H1 (cell line): ENCODE data around the gene RRH. TPM values are rescaled to one million over a fixed set of nuclear protein-coding genes. Genes with fewer than 3 reads are reported as not detected.

Experiments used
- TCF12 ChIP-seq: IDR thresholded peaks from 2 replicates; pipeline ENCODE4 v1.6.1; 2011; ENCODE audit warnings: low read depth, mild to moderate bottlenecking, low read length
- polyA plus RNA-seq, 7 experiments: library from polyadenylated mRNA; depleted of rRNA in 3 of 7; stranded (reverse) in 5 of 7; unstranded in 2 of 7; fragments of >200 nt in 5 of 7; fragments of 200-250 nt in 2 of 7; gene quantifications; 1 replicate in 5 of 7; 2 replicates in 1 of 7; 4 replicates in 1 of 7; pipeline versions ENCODE4 v1.2.1 to v1.2.3, GENCODE V29; 2011 to 2013; ENCODE audit warnings: missing spikeins in 2 of 7, mixed read lengths in 2 of 7
- total RNA-seq: library from RNA; stranded (reverse); fragmentation: NEBNext Ultra II Directional; extraction: Animal tissue kit (Norgen Biotek cat#: 25700); gene quantifications from 2 replicates; pipeline ENCODE4 v1.2.1, GENCODE V29; 2021

RRH gene
- total and polyA plus RNA-seq, 2 of the 8 experiments (the other 6 are each of a cell fraction or from before 2014, with no cell fraction given), result 0.38 TPM; not detected in 1

- no peak for TF ChIP-seq TCF12
These were observed 52.0 kb downstream of the RRH start (continued) for GRCh38 chr4:109879636-109880314.
